ENCODE results near the gene PAN2. TPM values are rescaled to one million over a fixed set of nuclear protein-coding genes. Genes with fewer than 3 reads are reported as not detected.
"Not testable (repeated sequence)": the region's sequence is repeated elsewhere in the genome, so short reads cannot be mapped to it uniquely, and the experiment has no call there.

PAN2 gene
- total RNA-seq, 1 donor from 2014 or later, result 10.9 TPM

DNA sequence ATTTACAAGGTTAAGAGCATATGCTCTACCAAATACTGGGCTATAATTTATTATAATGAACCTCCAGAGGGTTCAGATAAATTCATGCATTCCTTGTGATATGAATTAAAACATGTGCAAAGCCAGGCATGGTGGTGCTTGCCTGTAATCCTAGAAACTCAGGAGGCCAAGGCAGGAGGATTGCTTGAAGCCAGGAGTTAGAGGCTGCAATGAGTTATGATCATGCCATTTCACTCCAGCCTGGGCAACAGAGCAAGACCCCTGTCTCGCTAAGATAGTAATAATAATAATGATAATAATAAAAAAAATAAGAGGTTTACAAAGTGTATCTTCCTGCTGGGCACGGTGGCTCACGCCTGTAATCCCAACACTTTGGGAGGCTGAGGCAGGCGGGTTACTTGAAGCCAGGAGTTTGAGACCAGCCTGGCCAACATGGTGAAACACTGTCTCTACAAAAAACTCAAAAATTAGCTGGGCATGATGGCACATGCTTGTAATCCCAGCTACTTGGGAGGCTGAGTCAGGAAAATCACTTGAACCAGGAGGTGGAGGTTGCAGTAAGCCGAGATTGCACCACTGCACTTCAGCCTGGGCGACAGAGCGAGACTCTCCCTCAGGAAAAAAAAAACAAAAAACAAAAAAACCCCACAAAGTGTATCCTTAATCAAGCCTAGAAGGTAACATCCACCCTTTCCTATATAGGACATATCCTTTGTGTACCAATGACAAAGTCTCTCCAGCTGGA is 26.4 kb downstream of the PAN2 start:
- DNase-seq (ENCODE audit: low read depth in 2 of 2), result no peak

DNA sequence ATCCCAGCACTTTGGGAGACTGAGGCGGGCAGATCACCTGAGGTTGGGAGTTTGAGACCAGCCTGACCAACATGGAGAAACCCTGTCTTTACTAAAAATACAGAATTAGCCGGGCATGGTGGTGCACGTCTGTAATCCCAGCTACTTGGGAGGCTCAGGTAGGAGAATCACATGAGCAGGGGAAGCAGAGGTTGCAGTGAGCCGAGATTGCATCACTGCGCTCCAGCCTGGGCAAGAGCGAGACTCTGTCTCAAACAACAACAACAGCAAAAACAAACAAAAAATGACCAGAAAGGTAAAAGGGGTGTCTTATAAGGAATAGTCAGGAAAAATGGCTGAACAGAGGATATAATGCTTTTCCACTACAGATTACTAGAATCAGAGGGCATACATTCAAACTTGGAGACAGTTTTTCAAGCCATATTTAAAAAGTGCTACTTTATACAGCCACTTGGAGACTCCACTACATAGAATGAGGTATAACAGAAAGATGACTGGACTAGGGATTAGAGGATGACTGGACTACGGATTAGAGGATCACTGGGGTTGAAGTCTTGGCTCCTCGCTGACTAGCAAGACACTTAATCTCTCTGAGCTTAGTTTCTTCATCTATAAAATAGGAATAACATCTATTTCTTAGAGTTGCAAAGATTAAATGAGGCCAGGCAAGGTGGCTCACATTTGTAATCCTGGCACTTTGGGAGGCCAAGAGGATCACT is 28.8 kb downstream of the PAN2 start:
- no peak for DNase-seq (ENCODE audit: low read depth in 2 of 2)

DNA sequence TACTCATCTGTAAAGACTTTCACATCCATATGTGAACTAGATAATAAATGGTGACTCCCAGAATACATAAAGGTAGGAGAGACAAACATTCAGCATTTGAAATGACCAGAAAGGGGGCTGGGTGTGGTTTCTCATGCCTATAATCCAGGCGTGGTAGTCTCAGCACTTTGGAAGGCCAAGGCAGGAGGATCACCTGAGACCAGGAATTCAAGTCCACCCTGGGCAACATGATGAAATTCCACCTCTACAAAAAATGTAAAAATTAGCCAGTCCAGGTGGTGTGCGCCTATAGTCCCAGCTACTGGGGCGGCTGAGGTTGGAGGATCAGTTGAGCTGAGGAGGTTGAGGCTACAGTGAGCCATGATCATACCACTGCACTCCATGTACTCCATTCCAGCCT is 29.5 kb downstream of the PAN2 start:
- no peak for DNase-seq (ENCODE audit: low read depth in 2 of 2)

DNA sequence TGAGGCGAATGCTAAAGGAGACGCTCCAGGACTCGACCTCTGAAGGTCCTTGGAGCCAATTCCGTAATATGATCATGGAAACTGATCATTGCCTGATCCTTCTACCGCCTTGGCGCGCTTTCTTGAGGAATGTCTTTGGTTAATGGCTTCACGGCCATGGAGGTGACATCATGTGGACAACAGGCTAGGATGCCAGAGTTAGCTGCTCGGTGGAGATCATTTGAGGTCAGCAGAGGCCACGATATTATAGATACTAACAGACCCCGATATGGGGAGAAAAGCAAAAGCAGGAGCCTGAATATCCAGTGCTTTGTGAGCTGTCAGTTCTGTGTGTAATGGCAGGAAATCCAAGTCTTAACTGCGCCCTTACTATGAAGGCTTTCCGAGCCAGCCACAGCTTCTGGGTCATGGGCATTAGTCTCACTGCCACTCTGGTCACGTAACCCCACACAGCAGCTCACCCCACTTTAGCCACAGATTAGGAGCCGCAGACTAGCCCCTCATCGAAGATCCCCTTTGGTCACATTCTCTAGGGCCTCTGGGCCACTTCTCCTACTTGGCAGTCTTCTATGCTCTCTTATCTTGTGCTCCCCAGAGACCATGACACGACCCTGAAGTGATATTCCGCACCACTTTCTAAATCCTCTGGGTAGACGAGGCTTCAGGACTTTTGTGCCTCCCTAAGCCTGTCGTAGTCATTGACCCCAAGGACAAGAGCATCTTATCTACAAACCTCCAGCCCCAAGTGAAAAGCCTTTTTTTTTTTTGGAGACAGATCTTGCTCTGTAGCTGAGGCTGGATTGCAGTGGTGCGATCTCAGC is 32.9 kb downstream of the PAN2 start:
- DNase-seq (ENCODE audit: low read depth in 2 of 2), result peak in 1 of 2 donors; percentile 15

DNA sequence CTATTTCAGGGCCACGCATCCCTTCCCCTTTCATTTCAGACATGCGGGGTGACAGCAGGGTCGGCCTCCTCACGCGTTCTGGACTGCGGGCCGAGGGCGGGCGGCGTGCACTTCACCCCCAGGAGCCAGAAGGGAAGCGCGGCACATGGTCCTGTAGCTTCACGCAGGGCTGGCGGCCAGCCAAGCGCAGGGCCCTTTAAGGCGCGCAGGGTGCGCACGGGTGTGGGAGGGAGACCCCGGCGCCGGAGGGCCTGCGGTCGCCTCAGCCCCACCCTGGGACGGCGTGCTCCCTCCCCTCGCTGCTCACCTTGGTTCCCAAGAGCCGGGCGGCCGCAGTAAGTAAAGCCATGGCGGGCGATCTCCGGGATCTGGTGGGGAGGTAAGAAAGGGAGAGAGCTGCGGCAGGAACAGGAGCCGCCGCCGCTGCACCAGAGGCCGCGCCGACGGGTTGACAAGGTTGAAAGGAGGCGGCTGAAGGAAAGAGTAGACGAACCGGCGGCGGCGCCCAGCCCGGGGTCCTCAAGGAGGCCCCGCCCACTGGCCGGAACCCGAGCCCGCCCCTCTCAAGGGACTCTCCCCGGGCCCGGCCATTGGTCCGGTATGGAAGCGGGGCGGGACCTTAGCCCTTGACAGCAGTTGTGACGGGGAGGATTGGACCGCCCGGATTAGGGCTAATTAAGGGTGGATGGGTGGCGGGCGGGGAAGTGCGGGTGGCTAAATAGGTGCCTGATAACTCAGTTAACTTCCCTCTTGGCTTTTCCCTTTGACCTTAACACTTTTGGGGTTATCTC is 33.8 kb downstream of the PAN2 start, which contains the start of gene CS:
Gene CS, minus strand, starts transcription at position 478 of the 791 bp plus-strand sequence. Its CDS starts 129 bp downstream, at position 349.
- DNase-seq (ENCODE audit: low read depth in 2 of 2), result peak; percentile 96 to 99

DNA sequence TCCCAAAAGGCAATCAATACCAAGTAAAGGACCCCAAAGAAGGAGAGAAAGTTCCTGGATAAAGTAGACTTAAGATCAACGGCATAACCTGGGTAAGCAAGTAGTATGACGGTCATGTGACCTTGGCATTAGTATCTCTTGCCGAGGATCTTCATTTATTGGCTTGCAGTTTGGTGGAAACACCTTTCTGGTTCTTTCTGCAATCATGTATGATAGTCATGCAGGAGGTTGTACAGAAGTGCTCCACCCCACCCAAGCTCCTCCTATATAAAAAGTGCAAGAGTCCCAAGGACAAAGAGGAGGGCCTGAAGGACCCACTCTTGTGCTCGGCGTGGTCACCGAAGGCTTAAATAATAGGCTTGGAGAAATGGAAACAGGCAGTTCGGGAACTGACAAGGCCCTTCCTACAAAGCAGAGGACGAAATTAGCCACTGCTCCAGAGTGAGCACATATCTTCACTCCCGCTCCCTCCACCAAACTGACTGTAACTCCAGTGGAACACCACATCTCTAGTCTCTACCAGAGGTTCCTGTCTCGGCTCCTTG is 34.4 kb downstream of the PAN2 start:
- DNase-seq (ENCODE audit: low read depth in 2 of 2), result no peak

DNA sequence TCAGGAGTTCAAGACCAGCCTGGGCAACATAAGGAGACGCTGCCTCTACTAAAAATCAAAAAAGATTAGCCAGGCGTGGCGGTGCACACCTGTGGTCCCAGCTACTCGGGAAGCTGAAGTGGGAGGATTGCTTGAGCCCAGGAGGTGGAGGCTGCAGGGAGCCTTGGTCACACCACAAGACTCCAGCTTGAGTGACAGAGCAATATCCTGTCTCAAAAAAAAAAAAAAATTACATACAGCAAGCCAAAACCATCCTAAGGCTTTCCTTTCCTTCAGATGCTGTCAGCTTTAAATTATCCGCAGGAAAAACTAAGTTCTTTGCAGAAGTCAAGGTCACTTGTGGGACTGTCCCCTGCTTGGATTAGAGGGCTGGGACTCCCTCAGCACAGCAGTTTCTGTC is 35.0 kb downstream of the PAN2 start:
- DNase-seq (ENCODE audit: low read depth in 2 of 2), result peak in 1 of 2 donors; percentile 8

DNA sequence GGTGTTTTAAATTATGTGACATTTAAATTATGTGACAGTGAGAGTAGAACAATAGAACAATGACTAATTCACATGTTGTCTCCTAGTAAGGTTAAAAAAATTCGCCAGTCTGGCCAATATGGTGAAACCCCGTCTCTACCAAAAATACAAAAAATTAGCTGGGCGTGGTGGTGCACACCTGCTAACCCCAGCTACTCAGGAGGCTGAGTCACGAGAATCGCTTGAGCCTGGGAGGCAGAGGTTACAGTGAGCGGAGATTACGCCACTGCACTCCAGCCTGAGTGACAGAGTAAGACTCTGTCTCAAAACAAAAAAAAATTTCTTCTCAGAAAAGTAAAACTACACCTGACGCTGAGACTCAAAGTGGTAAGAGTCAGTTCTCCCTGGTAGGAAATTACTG is 36.4 kb downstream of the PAN2 start:
- no peak for DNase-seq (ENCODE audit: low read depth in 2 of 2)

DNA sequence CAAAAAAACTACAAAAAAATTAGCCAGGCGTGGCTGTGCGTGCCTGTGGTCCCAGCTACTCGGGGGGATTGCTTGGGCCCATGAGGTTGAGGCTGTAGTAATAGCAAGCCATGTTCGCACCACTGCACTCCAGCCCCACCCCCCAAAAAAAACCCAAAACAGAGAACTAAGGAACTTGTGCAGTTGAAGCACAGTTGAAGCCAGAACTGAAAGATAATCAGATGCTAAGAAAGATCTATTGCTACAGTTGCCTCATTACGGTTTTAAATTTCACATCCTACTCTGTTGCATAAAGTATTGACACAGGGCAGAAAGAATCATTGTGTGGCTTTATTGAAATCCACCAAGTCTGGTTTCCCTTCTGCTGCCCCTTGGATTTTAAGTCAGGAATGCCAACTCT is 37.5 kb downstream of the PAN2 start:
- no peak for DNase-seq (ENCODE audit: low read depth in 2 of 2)

DNA sequence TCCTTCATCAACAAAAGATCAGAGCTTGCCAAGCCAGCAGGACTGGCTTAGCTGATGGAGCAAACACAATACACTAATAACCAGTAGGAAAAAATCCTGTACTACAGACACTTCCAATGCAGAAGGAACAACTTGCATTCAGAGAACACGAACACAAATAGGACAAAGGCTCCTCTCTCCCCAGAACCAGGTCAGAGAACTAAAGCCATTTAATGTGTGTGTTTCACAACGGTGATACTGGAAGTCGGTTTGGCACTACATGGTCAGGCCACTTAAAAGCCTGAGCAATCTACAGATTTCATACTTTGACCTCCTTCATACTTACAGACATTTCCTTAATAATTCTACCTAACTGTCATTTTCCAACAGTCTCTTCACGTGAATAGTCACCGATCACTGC is 40.0 kb downstream of the PAN2 start:
- DNase-seq (ENCODE audit: low read depth in 2 of 2), result no peak

DNA sequence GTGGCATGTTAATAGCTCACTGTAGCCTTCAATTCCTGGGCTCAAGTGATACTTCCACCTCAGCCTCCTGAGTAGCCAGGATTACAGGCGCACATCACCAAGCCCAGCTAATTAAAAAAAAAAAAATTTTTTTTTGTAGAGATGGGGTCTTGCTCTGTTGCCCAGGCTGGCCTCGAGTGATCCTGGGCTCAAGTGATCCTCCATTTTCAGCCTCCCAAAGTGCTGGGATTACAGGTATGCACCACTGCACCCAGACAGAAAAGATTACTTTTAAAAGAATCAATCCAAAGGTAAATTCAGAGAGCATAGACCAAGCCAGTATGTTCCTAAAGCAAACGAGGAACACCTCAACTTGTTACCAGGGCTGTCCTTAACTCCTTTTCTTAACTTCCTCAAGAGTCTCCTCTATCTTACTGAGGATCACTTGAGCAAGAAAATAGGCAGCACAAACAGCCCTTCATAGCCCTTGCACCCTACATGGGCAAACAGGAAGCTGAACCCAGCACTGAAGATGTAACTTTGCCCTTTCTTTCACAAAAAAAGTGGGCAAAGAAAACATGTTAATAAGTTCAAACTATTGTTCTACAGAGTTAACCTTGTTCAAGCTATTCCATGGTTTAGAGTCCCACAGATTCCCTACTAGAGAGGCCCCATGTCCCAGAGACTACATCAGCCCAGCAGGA is 45.0 kb downstream of the PAN2 start:
- DNase-seq (ENCODE audit: low read depth in 2 of 2), result no peak

DNA sequence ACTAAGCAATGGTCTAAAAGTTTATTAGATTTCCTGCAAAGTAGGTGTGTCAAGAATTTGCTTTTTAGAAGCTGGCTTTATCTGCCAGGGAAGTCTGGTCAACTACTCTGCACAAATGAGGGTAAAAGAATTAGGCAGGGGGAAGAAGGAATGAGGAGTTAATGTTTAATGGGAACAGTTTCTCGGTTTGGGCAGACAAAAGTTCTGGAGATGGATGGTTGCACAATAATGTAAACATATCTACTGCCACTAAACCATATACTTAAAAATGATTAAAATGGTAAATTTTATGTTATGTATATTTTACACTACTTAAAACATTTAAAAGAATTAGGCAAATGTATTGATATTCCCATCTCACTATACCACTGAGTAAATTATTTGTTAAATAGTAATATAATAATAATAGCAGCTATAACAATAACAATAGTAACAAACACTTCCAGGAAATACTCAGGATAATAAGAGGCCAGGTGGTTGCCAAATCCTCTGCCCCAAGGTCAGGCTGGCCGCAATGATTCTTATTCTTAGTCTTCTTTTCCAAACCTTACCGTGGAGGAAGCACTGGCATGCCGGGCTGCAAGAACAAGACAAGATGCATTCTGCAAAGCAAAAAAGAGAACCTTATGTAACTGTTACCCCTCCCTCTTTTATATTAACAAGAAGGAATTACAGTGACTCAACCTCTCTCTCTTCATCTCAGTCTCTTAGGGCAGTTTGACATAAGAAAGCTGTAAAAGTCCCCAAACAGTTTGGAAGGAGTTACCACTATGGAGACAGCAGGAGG is 47.6 kb downstream of the PAN2 start:
- peak in 1 of 2 donors; percentile 43 for DNase-seq (ENCODE audit: low read depth in 2 of 2)

DNA sequence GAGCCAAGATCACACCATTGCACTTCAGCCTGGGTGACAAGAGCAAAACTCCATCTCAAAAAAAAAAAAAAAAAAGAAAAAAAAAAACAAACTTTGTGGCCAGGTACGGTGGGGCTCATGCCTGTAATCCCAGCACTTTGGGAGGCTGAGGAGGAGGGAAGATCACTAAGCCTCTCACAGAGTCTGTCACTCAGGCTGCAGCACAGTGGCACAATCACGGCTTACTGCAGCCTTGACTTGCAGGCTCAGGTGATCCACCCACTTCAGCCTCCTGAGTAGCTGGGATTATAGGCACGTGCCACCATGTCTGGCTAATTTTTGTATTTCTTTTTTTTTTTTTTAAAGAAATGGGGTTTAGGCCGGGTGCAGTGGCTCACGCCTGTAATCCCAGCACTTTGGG is 49.5 kb downstream of the PAN2 start:
- DNase-seq (ENCODE audit: low read depth in 2 of 2), result not testable (repeated sequence)

DNA sequence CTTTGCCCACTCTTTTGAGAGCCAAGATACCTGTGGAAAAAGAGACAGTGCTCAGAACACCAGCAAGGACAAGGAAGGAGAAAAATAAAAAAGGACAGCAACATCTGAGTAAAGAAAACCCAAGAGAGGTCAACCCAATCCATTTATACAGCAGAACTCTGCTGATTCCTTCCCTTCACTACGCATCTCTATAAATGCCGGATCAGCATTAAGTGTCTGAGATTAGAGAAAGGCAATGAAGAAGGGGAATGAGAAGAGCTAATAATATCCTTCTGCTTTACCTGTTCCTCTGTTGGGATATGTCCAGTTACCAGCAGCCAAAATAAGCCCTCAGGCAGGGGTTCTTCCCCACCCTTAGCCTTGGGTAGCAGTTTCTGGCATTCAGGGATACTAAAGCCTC is 51.2 kb downstream of the PAN2 start:
- no peak for DNase-seq (ENCODE audit: low read depth in 2 of 2)

DNA sequence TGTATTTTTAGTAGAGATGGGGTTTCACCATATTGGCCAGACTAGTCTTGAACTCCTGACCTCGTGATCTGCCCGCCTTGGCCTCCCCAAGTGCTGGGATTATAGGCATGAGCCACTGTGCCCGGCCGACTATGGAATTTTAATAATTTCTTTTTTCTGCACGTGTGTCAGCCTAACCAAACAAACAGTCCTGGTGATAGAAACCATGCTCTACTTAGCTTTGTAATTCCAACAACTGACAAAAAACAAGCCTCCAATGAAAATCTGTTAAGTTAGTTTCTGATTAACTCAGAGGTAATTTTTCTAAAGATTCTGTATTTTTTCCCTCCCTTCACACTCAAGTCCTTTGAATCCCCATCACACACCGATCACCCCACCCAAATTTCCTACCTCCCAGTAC is 51.8 kb downstream of the PAN2 start:
- DNase-seq (ENCODE audit: low read depth in 2 of 2), result no peak

DNA sequence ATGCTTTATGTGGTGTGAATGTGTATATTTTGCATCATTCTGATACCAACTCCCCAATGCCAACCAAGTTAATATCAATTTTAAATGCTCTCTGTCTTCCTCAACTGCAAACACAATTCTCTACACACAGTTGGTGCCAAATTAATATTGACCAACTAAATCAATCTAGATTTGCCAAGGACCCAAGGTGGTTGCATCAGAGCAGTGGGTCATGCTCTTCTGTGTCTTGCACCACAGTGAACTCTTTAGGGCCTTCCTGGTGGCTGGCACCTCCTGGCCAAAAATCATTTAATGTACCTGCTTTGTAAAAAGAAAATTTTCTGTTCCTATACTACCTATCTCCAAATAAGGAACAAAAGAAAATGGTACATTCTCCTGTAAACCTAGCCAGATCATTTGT is 53.0 kb downstream of the PAN2 start:
- no peak for DNase-seq (ENCODE audit: low read depth in 2 of 2)

DNA sequence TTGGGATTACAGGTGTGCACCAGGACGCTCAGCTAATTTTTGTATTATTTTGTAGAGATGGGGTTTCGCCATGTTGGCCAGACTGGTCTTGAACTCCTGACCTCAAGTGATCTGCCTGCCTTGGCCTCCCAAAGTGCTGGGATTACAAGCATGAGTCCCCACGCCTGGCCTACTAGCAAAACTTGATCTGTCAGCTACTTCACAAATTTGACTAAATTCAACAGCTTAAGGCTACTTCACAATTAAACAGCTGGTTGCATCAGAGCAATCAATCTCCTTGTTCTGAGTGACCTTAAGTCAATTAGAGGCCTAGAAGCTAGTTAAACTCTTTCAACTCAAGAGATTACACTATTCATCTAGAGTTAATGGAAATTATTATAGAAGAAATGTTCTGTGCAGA is 54.9 kb downstream of the PAN2 start:
- no peak for DNase-seq (ENCODE audit: low read depth in 2 of 2)

DNA sequence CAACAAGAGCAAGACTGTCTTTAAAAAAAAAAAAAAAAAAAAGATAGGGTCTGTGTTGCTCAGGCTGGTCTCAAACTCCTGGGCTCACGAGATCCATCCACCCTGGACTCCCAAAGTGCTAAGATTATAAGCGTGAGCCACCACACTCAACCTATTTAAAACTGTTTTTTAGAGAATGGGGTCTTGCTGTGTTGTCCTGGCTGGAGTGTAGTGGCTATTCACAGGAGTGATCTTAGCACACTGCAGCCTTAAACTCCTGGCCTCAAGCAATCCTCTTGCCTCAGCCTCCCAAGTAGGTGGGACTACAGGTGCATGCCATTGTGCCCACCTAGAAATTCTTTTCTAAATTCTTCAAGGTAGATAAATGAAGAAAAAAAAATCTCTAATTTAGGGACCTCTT is 59.5 kb downstream of the PAN2 start:
- no peak for DNase-seq (ENCODE audit: low read depth in 2 of 2)

DNA sequence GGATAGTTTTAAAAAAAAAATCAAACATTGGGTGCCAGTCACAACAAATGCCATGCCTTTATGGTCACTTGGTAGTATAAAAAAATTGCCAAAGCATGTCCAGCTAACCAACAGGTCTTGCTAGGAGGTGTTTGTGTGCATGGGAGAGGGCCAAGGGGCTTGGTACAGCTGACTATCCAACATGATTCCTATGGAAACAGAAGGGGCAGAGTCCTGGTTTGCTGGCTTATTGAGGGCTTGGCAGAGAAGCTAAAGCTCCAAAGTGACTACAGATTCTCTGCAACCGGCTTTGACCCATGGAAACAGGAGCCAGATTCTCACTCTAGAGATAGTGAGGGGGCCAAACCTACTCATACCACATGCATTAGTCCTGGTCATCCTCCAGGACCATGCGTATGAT is 61.3 kb downstream of the PAN2 start:
- not testable (repeated sequence) for DNase-seq (ENCODE audit: low read depth in 2 of 2)

DNA sequence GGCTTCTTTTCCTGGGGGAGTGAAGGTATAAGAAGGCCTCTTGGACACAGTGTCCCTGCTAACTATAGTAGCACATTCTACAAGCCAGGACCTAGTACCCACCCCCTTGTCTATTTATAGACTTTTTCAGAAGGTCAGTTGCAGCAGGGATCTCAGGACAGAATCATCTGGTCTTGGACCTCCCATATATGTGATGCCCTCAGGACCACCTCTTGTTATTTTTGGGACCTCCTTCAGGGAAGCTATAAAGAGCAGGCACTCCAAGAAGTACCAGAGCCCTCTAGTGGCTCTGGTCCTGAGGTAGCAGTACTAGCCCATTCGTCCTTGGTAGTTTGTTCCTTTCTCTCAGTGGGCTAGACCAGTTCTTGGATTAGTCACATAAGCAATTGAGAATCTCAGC is 62.8 kb downstream of the PAN2 start:
- DNase-seq (ENCODE audit: low read depth in 2 of 2), result peak in 1 of 2 donors; percentile 44
